Activated T-cell treated with anti-CD3 and anti-CD28 coated beads, Interleukin-2, amount 50 U/mL, for 72 hours (primary cell): ENCODE data around the gene SMARCB1. TPM values are rescaled to one million over a fixed set of nuclear protein-coding genes. Genes with fewer than 3 reads are reported as not detected.

Experiments used
- ATAC-seq, 2 donors: fragments of 150-1000 bp; cut with Tn5 transposase; replicated peaks in 1 of 2; 2 replicates each; pipeline ENCODE4 v1.10.0; 2021; ENCODE audit warnings: moderate library complexity in 2 of 2, mild to moderate bottlenecking in 1 of 2
- DNase-seq, 2 donors: peaks; one replicate each; pipeline ENCODE4 v3.0.0; 2021 to 2022; ENCODE audit warnings: mixed read lengths in 1 of 2
- H3K27ac Mint-ChIP-seq: one replicate; pipeline ENCODE4 v1.8.0; 2022; ENCODE audit warnings: mild to moderate bottlenecking, moderate library complexity, mixed read lengths
- H3K27me3 Mint-ChIP-seq: one replicate; pipeline ENCODE4 v1.8.0; 2022; ENCODE audit warnings: low read depth, mixed read lengths
- H3K36me3 Mint-ChIP-seq, 2 donors: one replicate each; pipeline ENCODE4 v1.8.0; 2022; ENCODE audit warnings: mixed read lengths in 2 of 2, mild to moderate bottlenecking in 1 of 2; ENCODE audit not compliant: insufficient read depth in 2 of 2
- H3K4me1 Mint-ChIP-seq: one replicate; pipeline ENCODE4 v1.8.0; 2022; ENCODE audit warnings: low read depth, mixed read lengths
- H3K4me3 Mint-ChIP-seq, 2 donors: one replicate each; pipeline ENCODE4 v1.8.0; 2022; ENCODE audit warnings: mild to moderate bottlenecking in 2 of 2, mixed read lengths in 2 of 2, moderate library complexity in 2 of 2
- H3K9me3 Mint-ChIP-seq, 2 donors: one replicate each; pipeline ENCODE4 v1.8.0; 2022; ENCODE audit warnings: mixed read lengths in 2 of 2
- total RNA-seq, 2 donors: library from RNA; stranded (reverse); gene quantifications; one replicate each; pipeline ENCODE4 v1.2.3, GENCODE V29; 2022

Gene SMARCB1
- total RNA-seq, 2 donors from 2014 or later: 67.4 to 83.0 TPM

DNA sequence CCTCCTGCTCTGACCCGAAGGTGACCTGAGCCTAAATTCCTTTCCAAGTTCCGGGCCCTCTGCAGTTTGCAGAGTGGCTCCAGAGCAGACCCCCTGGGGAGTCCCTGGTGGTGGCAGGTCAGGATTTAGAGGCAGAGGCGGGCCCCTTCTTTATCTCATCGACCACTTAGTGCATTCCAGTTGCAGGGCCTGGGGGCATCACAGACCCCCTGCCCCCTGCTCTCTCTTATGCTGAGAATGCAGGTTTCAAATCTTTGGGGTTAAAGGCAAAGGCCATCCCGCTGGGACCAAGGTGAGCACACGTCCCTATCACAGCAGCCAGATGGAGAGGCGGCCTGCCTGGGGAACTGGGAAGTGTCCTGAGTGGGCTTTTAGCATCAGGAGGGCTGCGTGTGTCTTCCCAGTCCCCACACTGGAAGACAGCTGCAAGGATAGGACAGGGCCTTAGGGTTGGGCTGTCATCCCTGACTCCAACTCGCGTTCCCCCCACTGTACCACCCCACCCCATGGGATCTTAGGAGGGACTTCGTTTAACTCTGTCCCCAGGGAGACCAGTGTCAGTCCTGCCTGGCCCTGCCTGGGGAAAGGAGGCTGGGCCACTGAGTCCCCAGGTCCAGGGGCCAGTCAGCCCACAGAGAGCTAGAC, 40.7 kb downstream of the SMARCB1 start:
- no peaks in the 10 kb centered on the region for H3K27me3 Mint-ChIP-seq

DNA sequence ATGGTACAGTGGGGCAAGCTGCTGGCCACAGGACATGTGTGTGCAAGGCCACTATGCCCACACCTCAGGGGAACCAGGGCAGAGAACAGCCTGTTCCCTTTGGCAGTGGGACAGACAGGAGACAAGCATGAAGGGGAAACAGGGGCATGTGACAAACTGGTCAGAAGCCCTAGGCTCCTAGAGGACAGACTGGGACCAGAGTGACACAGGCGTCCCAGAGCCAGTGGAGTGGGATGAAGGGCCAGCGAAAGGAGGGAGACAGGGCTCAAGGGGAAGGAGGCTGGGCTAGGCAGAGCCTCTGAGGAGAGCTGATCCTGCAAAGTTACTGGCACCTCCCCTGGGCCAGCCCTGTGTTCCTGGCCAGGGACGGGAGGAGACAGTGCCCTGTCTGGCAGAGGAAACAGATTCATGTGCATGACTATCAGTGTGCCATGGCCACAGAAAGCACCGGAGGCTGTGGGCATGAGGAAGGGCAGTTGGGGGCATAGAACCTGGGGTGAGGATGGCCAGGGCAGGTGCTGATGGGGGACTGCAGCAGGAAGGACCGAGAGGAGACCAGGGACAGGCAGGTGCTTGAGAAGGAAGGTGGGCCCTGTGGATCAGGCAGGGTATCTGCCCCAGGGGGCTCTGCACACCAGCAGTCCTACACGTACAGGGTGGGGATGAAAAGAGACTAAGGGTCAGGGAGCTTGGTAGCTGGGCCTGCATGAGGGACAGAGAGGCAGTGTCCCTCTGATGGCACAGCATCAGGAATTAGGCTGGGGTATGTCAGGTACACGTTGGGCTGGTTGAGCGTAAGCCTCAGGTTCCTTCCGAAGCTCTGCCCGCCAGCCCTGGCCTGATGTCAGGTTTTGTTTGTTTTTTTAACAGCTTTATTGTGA, 42.3 kb downstream of the SMARCB1 start:
- DNase-seq: no peak
- Mint-ChIP-seq H3K27ac (no peak overlapping the region), H3K36me3 (peaks cover 0 to 6% of the 10 kb centered on the region in 2 donors), H3K9me3 (no peaks in the 10 kb centered on the region), H3K4me1 (no peaks in the 10 kb centered on the region), H3K27me3 (no peaks in the 10 kb centered on the region), H3K4me3 (no peak overlapping the region)
- ATAC-seq: no peak

More for the DNA sequence above, 40.7 kb downstream of the SMARCB1 start:
- Mint-ChIP-seq H3K4me3 (no peak overlapping the region), H3K27ac (no peak overlapping the region), H3K4me1 (no peaks in the 10 kb centered on the region), H3K36me3 (peaks cover 0 to 10% of the 10 kb centered on the region in 2 donors), H3K9me3 (no peaks in the 10 kb centered on the region)
- no peak for DNase-seq
- ATAC-seq: no peak

DNA sequence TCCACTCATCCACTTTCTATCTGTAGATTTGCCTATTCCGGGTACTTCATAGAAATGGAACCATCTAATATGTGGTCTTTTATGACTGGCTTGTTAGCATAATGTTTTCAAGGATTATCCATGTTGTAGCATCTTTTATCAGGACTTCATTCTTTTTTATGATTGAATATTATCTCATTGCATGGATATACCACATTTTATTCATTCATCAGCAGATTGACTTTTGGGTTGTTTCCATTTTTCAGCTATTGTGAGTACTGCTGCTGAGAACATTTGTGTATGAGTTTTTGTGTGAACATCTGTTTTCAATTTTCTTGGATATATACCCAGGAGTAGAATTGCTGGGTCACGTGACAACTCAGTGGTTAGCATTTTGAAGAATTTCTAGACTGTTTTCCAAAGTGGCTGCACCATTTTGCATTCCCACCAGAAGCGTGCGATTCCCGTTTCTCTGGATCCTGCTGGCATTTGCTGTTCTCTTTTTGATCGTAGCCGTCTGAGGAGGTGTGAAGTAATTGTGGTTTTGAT, 43.1 kb downstream of the SMARCB1 start:
- Mint-ChIP-seq H3K27ac (no peak overlapping the region), H3K36me3 (peaks cover 0 to 6% of the 10 kb centered on the region in 2 donors), H3K27me3 (no peaks in the 10 kb centered on the region), H3K9me3 (no peaks in the 10 kb centered on the region), H3K4me1 (no peaks in the 10 kb centered on the region), H3K4me3 (no peak overlapping the region)
- ATAC-seq (no peak), DNase-seq (no peak)

DNA sequence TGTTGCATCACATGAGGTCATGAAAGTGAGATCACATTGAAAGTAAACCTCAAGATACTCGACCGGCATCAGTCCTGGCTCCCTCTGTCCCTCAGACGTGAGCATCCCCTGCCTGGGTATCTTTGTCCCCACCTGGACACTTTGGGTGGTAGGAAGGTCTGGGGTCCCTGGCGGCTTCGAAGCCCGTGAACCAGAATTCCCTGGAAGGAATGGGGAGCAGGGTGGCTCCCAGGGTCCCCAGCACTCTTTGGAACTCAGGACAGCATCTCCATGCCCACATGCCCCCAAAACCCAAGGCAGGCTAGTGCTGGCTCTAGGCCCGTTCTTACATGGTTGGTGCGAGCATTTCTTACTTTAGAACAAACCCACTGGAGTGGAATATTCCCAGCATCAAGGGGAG, 44.5 kb downstream of the SMARCB1 start:
- peaks cover 0 to 6% of the 10 kb centered on the region in 2 donors for H3K36me3 Mint-ChIP-seq
- no peaks in the 10 kb centered on the region for H3K4me1 Mint-ChIP-seq
- no peaks in the 10 kb centered on the region for H3K27me3 Mint-ChIP-seq
- no peak overlapping the region for H3K4me3 Mint-ChIP-seq
- H3K9me3 Mint-ChIP-seq: no peaks in the 10 kb centered on the region
- ATAC-seq (no peak), DNase-seq (no peak)
- no peak overlapping the region for H3K27ac Mint-ChIP-seq

DNA sequence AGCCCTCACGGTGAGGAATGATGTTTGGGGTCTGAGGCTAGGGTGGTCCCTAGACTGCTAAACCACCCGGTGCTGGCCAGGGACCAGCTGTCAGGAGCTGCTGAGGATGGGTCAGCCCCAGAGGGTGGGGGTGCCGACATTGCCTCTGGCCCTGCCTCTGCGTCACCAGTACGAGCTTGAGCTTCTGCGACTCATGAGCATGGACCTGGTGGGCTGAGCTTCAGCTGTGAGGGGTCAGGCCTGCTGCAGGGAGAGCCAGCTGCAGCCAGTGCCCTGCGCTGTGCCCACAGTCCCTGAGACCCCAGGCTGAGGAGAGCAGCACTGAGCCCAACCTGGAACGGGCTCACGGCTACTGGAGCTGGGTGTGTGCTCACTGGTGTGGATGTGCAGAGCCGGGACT, 45.0 kb downstream of the SMARCB1 start:
- H3K27ac Mint-ChIP-seq: no peak overlapping the region
- H3K9me3 Mint-ChIP-seq: no peaks in the 10 kb centered on the region
- no peak for DNase-seq
- no peak overlapping the region for H3K4me3 Mint-ChIP-seq
- no peaks in the 10 kb centered on the region for H3K4me1 Mint-ChIP-seq
- no peak for ATAC-seq
- peaks cover 0 to 6% of the 10 kb centered on the region in 2 donors for H3K36me3 Mint-ChIP-seq
- no peaks in the 10 kb centered on the region for H3K27me3 Mint-ChIP-seq

DNA sequence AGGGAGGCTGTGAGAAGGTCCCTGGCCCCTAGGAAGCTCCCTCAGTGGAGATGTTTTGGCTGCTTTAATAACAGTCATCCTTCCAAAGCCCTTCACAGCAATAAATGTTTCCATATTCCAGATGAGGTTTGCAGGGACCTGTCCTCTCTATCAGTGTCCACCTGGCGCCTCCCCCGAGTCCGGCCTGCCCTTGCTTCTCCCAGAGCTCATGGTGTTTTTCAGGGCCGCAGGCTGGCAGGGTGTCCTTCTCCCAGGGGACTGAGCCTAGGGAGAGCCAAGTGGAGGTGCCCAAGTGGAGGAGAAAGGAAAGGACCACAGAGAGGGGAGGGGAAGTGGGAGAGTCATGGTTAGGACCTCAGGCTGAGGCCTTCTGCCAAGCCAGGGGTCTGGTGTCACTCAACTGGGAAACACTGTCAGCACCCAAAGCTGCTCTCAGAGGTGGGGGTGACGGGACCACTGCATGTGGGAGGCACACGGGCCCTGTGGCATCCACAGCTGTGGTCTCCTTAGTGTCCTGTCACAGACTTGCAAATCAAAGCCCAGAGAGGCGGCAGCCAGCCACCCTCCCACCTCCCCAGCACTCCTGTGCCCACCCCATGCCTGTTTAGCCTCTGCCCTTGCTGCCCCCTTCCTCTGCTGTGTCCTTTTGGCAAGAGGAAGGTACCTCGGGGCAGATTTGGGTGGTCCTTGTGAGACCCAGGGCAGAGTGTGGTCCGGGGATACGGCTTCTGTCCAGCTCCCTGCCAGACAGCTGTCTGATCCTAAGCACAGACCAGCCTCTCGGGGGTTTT, 45.7 kb downstream of the SMARCB1 start:
- no peak for DNase-seq
- H3K36me3 Mint-ChIP-seq: peaks cover 0 to 6% of the 10 kb centered on the region in 2 donors
- no peak for ATAC-seq

DNA sequence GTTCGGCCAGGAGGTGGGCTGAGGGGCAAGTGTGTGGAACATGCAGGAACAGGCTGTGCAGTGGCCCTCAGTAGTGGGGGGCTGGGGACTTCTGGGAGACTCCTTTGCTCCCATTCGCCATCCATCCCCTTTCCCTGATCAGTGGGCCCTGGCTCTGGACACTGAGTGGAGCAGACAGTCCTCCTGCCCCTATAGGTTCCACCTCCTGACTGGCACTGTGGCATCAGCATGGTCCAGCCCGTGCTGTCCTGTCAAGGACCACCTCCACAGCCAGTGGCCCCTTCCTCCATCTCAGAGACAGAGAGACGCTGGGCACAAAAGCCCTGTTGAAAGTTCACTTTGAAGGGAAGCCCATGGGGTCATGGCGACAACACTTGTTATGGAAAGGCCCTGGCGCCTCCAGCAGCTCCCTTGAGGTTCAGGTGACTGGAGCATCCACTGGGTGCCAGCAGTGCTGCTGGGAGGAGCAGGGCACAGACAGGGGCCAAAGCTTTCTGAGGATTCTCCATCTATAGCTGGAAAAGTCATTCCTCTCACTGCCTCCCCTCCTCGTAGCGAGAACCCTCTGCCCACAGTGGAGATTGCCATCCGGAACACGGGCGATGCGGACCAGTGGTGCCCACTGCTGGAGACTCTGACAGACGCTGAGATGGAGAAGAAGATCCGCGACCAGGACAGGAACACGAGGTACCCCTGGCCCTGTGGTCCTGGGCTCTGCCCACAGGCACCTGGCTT, 46.4 kb downstream of the SMARCB1 start:
- no peaks in the 10 kb centered on the region for H3K9me3 Mint-ChIP-seq
- H3K4me1 Mint-ChIP-seq: peaks cover 11% of the 10 kb centered on the region
- ATAC-seq: no peak
- peaks cover 0 to 6% of the 10 kb centered on the region in 2 donors for H3K36me3 Mint-ChIP-seq
- no peak overlapping the region for H3K27ac Mint-ChIP-seq
- no peak overlapping the region for H3K4me3 Mint-ChIP-seq
- DNase-seq: no peak
- no peaks in the 10 kb centered on the region for H3K27me3 Mint-ChIP-seq

More for the DNA sequence above, 45.7 kb downstream of the SMARCB1 start:
- no peaks in the 10 kb centered on the region for H3K27me3 Mint-ChIP-seq
- no peak overlapping the region for H3K27ac Mint-ChIP-seq
- no peak overlapping the region for H3K4me3 Mint-ChIP-seq
- H3K4me1 Mint-ChIP-seq: peaks cover 5% of the 10 kb centered on the region
- H3K9me3 Mint-ChIP-seq: no peaks in the 10 kb centered on the region

DNA sequence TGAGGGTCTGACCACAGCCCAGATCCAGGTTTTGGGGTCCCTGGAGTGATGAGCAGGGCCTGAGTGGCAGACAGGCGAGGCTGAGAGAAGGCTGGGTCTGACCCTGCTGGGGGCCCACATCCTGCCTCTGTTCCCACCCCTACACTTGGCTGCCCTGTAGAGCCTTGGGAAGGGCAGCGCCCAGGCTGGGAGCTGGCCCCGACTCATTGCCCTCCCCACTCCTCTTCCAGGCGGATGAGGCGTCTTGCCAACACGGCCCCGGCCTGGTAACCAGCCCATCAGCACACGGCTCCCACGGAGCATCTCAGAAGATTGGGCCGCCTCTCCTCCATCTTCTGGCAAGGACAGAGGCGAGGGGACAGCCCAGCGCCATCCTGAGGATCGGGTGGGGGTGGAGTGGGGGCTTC, 47.1 kb downstream of the SMARCB1 start:
- DNase-seq: no peak
- peaks cover under 1 to 6% of the 10 kb centered on the region in 2 donors for H3K36me3 Mint-ChIP-seq
- peaks cover 15% of the 10 kb centered on the region for H3K4me1 Mint-ChIP-seq
- no peaks in the 10 kb centered on the region for H3K9me3 Mint-ChIP-seq
- H3K4me3 Mint-ChIP-seq: no peak overlapping the region
- no peak overlapping the region for H3K27ac Mint-ChIP-seq
- no peaks in the 10 kb centered on the region for H3K27me3 Mint-ChIP-seq
- ATAC-seq: no peak

DNA sequence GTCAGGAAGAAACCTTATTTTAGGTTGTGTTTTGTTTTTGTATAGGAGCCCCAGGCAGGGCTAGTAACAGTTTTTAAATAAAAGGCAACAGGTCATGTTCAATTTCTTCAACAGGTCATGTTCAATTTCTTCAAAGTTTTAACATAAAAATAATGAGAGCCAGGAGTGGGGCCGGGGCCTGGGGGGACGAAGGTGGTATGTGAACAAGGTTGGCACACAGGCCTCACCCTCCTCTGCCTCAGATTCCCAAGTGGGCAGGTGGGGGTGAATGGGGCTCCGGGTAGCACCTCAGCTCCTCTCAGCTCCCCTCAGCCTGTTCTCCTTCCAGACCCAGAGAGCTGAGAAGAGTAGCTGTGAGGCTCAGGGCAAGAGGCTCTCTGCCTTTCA, 47.6 kb downstream of the SMARCB1 start:
- Mint-ChIP-seq H3K27me3 (no peaks in the 10 kb centered on the region), H3K4me3 (no peak overlapping the region), H3K36me3 (peaks cover 3 to 5% of the 10 kb centered on the region in 2 donors), H3K9me3 (no peaks in the 10 kb centered on the region), H3K27ac (no peak overlapping the region), H3K4me1 (peaks cover 17% of the 10 kb centered on the region)
- DNase-seq: no peak
- no peak for ATAC-seq

DNA sequence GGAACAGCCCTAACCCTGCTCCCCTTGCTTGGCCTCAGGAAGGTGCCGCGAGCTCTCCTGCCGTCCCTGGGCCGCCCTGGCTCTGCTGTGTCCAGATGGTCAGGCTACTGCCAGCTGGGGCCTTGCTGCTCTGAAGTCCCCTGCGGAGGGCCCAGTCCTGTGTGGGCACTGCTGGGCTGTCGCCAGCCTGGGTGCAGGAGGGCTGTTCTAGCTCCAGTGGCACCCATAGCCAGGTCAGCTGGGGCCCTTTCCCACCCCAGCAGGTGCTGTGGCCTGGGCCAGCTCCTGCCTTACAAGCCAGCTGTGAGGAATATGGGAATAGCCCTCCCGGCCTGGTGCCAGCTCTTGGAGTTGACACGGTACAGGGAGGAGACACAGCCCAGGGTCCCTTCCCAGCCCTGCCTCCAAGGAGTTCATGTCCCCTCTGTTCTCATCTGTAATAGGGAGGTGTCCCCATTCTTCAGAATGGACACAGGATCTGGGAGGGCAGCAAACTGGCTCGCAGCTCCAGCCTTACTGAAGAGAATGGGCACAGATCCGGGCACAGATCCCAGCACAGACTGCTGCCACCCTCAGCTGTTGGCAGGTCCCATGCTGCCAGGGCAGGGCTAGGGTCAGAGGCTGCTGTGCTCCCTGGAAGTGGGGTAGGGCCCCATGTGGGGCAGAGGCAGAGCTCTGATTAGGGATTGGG, 48.2 kb downstream of the SMARCB1 start:
- ATAC-seq (no peak), DNase-seq (no peak)
- Mint-ChIP-seq H3K36me3 (peaks cover 3 to 5% of the 10 kb centered on the region in 2 donors), H3K4me3 (no peak overlapping the region), H3K9me3 (no peaks in the 10 kb centered on the region), H3K27ac (no peak overlapping the region), H3K27me3 (peaks cover 5% of the 10 kb centered on the region), H3K4me1 (peaks cover 23% of the 10 kb centered on the region)

DNA sequence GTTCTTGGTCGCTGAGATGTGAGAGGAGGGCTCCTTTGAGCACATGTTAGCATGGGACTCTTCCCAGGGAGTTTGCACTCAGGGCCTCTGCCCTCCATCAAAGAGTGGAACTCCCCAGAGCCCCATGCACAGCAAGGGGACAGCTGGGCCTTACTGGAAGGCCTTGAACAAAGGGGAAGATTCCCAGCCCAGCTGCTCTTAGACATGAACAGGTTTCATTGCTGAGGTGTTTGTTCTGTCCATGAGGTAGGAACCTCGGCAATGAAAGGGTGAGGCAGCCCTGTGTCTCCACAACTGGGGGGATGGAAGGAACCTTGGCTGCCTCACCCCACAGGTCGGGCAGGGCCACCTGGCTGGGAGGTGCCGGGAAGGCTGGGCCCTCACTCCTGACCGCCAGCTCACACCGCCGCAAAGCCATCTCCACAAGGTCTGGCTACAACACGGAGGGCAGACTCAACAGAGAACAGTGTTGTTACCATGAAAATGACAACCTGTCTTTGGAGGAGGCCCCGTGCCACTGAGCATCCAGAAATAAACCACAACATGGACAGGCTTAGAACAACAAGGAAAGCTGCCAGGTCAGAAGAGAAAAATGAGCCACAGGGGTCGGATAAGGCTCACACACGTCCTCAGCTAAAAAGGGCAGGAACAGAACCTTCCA, 48.8 kb downstream of the SMARCB1 start:
- peaks cover 12% of the 10 kb centered on the region for H3K27me3 Mint-ChIP-seq
- DNase-seq (no peak), ATAC-seq (no peak)
- H3K9me3 Mint-ChIP-seq: no peaks in the 10 kb centered on the region
- no peak overlapping the region for H3K27ac Mint-ChIP-seq
- H3K36me3 Mint-ChIP-seq: peaks cover 2 to 3% of the 10 kb centered on the region in 2 donors
- H3K4me1 Mint-ChIP-seq: peaks cover 24% of the 10 kb centered on the region
- H3K4me3 Mint-ChIP-seq: no peak overlapping the region
